Fibroblast of lung (primary cell): Measurements from ENCODE around the gene RNF112. TPM values are rescaled to one million over a fixed set of nuclear protein-coding genes. Genes with fewer than 3 reads are reported as not detected.

ENCODE experiments used
- DNase-seq, 2 donors: peaks; one replicate each; pipeline versions ENCODE4 v3.0.0 to v3.0.0-alpha.2; 2010; ENCODE audit warnings: low read depth in 2 of 2
- H2AFZ ChIP-seq: 2 replicates; pipeline ENCODE4 v1.5.1; 2012; ENCODE audit warnings: low read length, control low read depth, inconsistent platforms
- H3K27ac ChIP-seq: 2 replicates; pipeline ENCODE4 v1.5.1; 2011; ENCODE audit warnings: low read length, control low read depth; ENCODE audit not compliant: insufficient read depth
- H3K27me3 ChIP-seq: 2 replicates; pipeline ENCODE4 v1.5.1; 2011; ENCODE audit warnings: mild to moderate bottlenecking, low read length; ENCODE audit not compliant: control insufficient read depth, insufficient read depth
- H3K36me3 ChIP-seq: 2 replicates; pipeline ENCODE4 v1.5.1; 2011; ENCODE audit warnings: low read length; ENCODE audit not compliant: control insufficient read depth, insufficient read depth
- H3K4me1 ChIP-seq: 2 replicates; pipeline ENCODE4 v1.5.1; 2011; ENCODE audit warnings: low read length; ENCODE audit not compliant: control insufficient read depth, insufficient read depth; ENCODE audit errors: extremely low read depth
- H3K4me2 ChIP-seq: 2 replicates; pipeline ENCODE4 v1.5.1; 2011; ENCODE audit warnings: low read length, control low read depth; ENCODE audit not compliant: insufficient read depth; ENCODE audit errors: extremely low read depth
- H3K4me3 ChIP-seq, 4 experiments: fragments of 200-600 bp in 1 of 4; sonication (generic) in 1 of 4; replicated peaks in 1 of 4; 2 replicates each; pipeline ENCODE4 v1.5.1; 2011 to 2016; ENCODE audit warnings: low read length in 4 of 4, low read depth in 3 of 4, mild to moderate bottlenecking in 3 of 4, control low read depth in 2 of 4, inconsistent platforms in 1 of 4, mixed read lengths in 1 of 4; ENCODE audit not compliant: insufficient read depth in 1 of 4; ENCODE audit errors: control extremely low read depth in 1 of 4
- H3K79me2 ChIP-seq: 2 replicates; pipeline ENCODE4 v1.5.1; 2012; ENCODE audit warnings: mild to moderate bottlenecking, low read length, inconsistent platforms; ENCODE audit not compliant: control insufficient read depth, insufficient read depth
- H3K9ac ChIP-seq: 2 replicates; pipeline ENCODE4 v1.5.1; 2011; ENCODE audit warnings: mild to moderate bottlenecking, low read length, control low read depth; ENCODE audit not compliant: insufficient read depth
- H3K9me3 ChIP-seq: 2 replicates; pipeline ENCODE4 v1.5.1; 2012; ENCODE audit warnings: low read depth, low read length; ENCODE audit not compliant: control insufficient read depth, insufficient read depth
- H4K20me1 ChIP-seq: 2 replicates; pipeline ENCODE4 v1.5.1; 2011; ENCODE audit warnings: low read length; ENCODE audit not compliant: control insufficient read depth, insufficient read depth; ENCODE audit errors: extremely low read depth
- CTCF ChIP-seq, 2 donors: IDR thresholded peaks in 1 of 2; conservative IDR thresholded peaks in 1 of 2; 1 replicate in 1 of 2; 2 replicates in 1 of 2; pipeline ENCODE4 v1.5.1; 2011 to 2012; ENCODE audit warnings: low read length in 2 of 2, control low read depth in 1 of 2, inconsistent platforms in 1 of 2, low read depth in 1 of 2, mild to moderate bottlenecking in 1 of 2
- EZH2 ChIP-seq: IDR thresholded peaks from 2 replicates; pipeline ENCODE4 v1.5.1; 2012; ENCODE audit warnings: low read length, control low read depth, mild to moderate bottlenecking; ENCODE audit errors: missing control alignments
- polyA plus RNA-seq, 2 donors: library from polyadenylated mRNA; depleted of rRNA in 1 of 2; stranded (reverse) in 1 of 2; unstranded in 1 of 2; fragments of >200 nt; gene quantifications; 2 replicates each; pipeline ENCODE4 v1.2.1, GENCODE V29; 2011 to 2012; ENCODE audit warnings: missing spikeins in 1 of 2
- total RNA-seq: library from RNA; depleted of rRNA; stranded (reverse); fragments of >200 nt; gene quantifications from 2 replicates; pipeline ENCODE4 v1.2.1, GENCODE V29; 2014

Gene RNF112
- total and polyA plus RNA-seq, 2 donors (not counting 1 experiment from before 2014, with no cell fraction given), result 1.5 to 21.5 TPM

GRCh38 chr17:19431691-19432090 is 20.7 kb downstream of the RNF112 start:
- no peak overlapping the region for H3K27ac ChIP-seq
- H3K4me3 ChIP-seq, result no peak overlapping the region
- H3K36me3 ChIP-seq, result no peaks in the 10 kb centered on the region
- H3K4me1 ChIP-seq, result no peaks in the 10 kb centered on the region
- DNase-seq, result no peak
- no peak overlapping the region for H3K4me2 ChIP-seq
- no peaks in the 10 kb centered on the region for H4K20me1 ChIP-seq
- H3K9me3 ChIP-seq, result no peaks in the 10 kb centered on the region
- no peaks in the 10 kb centered on the region for H3K27me3 ChIP-seq
- no peaks in the 10 kb centered on the region for H3K79me2 ChIP-seq
- no peak for TF ChIP-seq EZH2
- no peak for TF ChIP-seq CTCF (conservative IDR thresholded peaks at IDR 0.05 in 1 of 2, IDR thresholded peaks at IDR 0.05 in 1 of 2; ENCODE audit: low read depth in 1 of 2, low read length in 2 of 2)
- H3K9ac ChIP-seq, result no peak overlapping the region
- H2AFZ ChIP-seq, result no peak overlapping the region

- no peak for TF ChIP-seq EZH2
- no peak for TF ChIP-seq CTCF (conservative IDR thresholded peaks at IDR 0.05 in 1 of 2, IDR thresholded peaks at IDR 0.05 in 1 of 2; ENCODE audit: low read depth in 1 of 2, low read length in 2 of 2)
- Histone ChIP-seq H3K79me2 (no peaks in the 10 kb centered on the region), H3K36me3 (no peaks in the 10 kb centered on the region), H3K4me1 (no peaks in the 10 kb centered on the region), H3K27ac (no peak overlapping the region), H3K27me3 (peaks cover 2% of the 10 kb centered on the region), H3K9me3 (no peaks in the 10 kb centered on the region), H4K20me1 (no peaks in the 10 kb centered on the region), H3K4me3 (no peak overlapping the region), H3K4me2 (no peak overlapping the region), H2AFZ (no peak overlapping the region), H3K9ac (no peak overlapping the region)
- DNase-seq, result no peak
Observed at GRCh38 chr17:19433255-19433654, 22.2 kb downstream of the RNF112 start.

GRCh38 chr17:19433727-19434340 is 22.8 kb downstream of the RNF112 start:
- no peaks in the 10 kb centered on the region for H3K36me3 ChIP-seq
- no peaks in the 10 kb centered on the region for H3K9me3 ChIP-seq
- H3K4me3 ChIP-seq, result no peak overlapping the region
- no peak for TF ChIP-seq CTCF (conservative IDR thresholded peaks at IDR 0.05 in 1 of 2, IDR thresholded peaks at IDR 0.05 in 1 of 2; ENCODE audit: low read depth in 1 of 2, low read length in 2 of 2)
- no peak for TF ChIP-seq EZH2
- H3K4me2 ChIP-seq, result no peak overlapping the region
- H3K4me1 ChIP-seq, result no peaks in the 10 kb centered on the region
- no peaks in the 10 kb centered on the region for H3K79me2 ChIP-seq
- H4K20me1 ChIP-seq, result no peaks in the 10 kb centered on the region
- no peak for DNase-seq
- H2AFZ ChIP-seq, result no peak overlapping the region
- H3K9ac ChIP-seq, result no peak overlapping the region
- peaks cover 2% of the 10 kb centered on the region for H3K27me3 ChIP-seq
- H3K27ac ChIP-seq, result no peak overlapping the region
